ENCODE measurements around the gene JUND.
A peak's percentile ranks its signal among the peaks of the same experiment; 100 is the strongest.

Gene JUND

DNA sequence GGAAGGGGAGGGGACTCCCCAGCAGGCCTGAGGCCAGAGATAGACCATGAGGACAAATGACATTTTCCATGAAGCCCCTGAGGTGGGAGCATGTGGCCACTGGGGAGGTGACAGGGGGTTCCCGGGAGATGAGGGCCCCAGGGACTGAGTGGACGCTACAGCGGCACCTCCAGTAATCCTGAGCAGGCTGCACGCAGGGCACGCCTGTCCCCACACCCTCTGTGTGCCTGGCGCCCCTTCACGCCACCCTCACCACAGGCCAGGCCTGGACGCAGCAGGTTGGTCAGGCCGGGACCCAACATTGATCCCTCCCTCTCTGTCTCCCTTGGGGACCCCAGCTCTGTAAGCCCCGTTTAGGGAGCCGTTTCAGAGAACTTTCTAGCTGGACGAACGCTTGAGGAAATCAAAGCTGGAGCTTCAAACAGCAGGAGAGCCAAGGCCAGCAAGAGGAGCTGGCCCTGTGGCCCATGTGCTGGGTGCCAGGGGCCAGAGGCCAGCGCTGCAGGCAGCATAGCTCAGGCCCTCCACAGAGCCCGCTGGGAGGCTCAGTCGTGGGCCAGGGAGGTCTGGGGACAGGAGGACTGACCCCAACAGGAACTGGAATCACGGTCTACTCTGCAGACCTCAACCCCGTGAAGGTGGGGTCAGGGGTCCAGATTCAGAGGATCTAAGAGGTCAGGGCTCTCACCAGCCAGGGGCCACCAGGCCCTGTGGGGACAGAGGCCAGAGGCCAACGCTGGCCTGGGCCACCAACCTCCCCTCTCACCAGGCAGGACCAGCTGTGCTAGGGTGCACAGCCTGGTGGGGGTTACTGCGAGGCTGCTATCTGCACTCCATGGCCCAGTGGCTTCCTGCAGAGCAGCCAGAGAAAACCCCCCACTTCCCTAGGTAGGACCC, 26.9 kb upstream of the JUND start:
- no peak for DNase-seq

DNA sequence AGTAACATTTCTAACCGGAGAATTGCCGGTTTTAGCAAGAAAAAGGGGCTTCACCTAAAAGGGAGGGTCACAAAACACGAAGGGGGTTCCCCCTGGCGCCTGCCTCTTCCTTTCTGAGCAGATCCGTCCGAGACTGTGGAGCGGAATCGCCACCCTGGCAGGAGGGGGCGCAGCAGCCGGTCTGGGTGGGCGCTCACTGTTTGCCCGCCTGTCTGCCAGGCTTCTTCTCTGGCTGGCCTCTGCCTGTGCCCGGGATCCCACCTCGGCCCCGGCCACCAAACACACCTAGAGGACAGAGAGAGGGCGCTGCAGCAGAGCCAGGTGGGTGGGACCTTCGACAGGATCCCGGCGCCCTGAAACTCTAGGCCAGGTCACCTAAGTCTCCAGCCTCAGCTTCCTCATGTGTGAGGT, 25.9 kb upstream of the JUND start:
- DNase-seq: no peak

DNA sequence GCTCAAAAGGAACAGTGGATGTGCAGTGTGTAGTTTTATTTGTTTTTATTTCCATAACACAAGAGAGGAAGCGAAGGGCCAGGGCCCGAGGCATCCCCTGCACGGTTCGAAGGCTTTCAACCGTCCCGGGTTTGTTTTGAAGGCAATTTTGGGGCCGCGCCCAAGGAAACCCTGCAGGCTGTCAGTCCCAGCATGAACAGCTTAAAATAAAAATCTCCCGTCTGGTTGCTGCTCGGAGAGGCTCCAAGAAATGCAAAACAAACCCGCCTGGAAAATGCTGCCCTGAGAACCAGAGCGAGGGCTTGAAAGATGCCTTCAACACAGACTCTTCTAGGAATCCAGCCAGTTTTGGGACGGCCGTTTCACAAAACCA, 25.5 kb upstream of the JUND start:
- DNase-seq: no peak

DNA sequence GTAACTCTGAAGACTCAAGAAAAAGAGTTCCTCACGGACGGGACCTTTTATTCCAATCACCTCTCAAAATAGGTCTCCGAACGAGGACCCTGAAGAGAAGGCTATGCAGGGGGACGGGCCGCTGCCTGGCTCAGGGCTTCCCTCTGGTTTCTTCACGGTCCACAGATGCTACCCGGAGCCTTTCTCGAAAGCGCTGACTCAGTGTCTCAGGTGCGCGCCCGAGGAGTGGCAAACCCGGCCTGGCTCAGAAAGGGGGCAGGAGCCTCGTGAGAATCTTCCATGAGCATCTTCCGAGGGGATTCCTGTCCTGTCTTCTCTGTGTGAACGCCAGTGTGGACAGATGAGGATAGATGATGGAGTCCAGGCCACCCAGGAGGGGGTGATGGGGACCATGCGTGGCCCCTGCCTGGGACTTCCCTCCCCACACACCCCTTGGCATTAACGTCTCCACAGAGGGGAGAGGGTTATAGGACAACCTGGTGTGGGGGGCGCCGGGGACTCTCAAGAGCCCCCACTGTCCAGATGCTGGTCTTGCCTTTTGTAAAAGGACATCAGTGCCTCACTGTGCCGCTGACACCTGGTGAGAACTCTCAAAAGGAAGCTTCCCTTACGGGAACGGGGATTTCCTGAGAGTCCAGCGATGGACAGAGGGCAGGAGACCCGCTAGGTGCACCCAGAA, 24.9 kb upstream of the JUND start:
- no peak for DNase-seq

DNA sequence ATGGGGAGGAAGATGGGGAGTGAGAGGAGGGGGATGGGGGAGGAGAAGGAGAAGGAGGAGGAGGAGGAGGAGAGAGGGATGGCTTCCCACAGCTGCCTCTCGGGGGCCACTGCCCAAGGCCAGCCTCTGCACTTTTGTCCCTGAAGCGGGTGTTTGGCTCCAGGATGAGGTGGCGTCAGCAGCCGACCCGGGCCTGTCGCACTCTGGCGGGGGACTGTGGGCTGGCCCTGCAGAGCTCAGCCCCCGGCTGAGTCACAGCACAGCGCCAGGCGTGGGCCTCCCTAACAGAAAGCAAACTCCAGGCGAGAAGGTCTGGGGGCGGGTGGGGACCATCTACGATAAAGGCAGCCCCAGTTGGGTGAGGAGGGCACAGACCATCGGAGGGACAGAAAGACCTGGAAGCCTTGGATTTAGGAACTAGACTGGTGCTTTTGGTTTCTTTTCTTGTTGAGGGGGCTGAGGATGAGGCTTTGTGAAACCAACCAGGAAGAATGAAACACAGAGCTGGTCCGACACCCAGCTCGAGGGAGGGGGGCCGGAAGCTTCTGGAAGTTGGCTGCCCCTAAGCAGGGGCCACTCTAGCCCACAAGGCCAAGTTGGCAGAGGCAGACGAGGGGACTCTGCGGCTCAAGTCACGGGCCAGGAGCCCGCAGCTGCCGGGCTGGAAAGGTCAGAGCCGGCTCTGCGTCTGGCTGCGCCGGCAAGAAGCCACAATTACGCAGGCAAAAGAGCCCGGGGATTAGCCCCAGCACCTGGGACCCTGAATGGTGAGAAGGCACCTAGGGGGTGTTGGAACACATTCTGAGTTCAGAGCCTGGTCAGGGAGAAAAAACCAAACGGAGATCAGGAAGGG, 23.3 kb upstream of the JUND start:
- DNase-seq: peak; percentile 76 to 80

DNA sequence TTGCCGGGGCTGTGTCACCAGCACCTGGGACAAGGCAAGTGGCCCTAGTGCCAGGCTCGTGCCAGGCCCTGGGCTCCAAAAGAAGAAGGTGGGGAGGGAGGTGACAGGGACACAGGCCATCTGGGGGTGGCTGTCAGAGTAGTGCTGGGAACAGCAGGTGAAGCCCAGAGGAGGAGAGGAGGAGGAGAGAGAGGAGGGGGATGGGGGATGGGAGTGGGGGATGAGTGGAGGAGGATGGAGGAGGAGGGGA, 22.7 kb upstream of the JUND start:
- no peak for DNase-seq

DNA sequence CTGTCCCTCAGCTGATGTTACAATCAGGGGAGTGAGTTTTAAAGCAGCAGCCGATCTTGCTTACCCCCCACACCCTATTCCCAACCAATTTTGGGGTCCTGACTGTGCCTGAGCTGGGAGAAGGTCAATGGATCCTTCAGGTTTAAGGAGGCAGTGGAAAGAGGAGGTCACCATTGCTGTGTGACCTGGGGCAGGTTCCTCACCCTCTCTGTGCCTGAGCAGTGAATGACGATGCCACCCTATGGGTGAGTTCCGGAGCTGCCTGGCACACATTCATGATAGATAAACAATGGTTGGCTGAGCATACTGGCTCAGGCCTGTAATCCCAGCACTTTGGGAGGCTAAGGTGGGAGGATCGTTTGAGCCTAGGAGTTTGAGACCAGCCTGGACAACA, 20.3 kb upstream of the JUND start:
- DNase-seq: no peak

DNA sequence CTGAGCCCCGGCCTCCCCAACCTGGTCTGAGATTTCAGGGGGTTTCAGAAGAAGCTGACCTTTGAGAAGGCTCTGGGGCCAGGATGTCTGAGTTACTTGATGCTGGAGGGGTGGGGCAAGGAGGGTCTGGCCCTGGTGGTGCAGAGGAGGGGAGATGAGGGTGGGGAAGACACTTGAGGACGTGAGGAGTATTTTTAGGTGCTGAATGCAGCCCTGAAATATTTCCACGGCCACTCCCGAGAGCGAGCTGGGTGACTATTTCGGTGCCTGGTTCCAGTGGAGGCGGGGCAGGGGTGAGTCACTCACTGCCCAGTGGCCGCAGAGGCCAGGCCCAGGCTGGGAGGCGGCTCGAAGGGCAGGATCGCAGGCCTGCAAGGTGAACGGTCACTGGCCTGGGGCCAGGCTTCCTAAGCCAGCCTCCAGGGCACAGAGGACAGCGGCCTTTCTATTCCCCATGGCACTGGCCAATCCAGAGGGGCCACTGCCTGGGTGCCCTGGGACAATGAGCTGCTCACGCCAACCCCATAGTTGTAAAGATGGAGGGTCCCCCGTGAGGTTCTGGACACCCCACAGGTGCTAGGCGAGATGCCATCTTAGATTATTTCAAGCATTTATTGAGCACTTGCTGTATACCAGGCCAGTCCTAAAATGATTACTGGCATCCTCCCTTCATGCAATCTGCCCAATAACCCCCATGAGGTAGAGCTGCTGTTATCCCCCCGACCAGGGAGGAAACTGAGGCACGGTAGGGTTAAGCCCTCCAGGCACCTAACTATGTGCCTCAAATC, 19.7 kb upstream of the JUND start:
- DNase-seq: no peak

DNA sequence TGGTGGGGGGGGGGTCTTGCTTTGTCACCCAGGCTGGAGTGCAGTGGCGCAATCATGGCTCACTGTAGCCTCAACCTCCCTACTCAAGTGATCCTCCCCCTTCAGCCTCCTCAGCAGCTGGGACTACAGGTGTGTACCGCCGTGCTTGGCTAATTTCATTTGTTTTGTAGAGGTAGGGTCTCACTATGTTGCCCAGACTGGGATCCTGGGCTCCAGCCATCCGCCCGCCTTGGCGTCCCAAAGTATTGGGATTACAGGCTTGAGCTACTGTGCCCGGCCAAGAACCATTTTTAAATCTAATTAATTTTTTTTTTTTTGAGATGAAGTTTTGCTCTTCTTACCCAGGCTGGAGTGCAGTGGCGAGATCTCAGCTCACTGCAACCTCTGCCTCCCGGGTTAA, 18.2 kb upstream of the JUND start:
- no peak for DNase-seq

DNA sequence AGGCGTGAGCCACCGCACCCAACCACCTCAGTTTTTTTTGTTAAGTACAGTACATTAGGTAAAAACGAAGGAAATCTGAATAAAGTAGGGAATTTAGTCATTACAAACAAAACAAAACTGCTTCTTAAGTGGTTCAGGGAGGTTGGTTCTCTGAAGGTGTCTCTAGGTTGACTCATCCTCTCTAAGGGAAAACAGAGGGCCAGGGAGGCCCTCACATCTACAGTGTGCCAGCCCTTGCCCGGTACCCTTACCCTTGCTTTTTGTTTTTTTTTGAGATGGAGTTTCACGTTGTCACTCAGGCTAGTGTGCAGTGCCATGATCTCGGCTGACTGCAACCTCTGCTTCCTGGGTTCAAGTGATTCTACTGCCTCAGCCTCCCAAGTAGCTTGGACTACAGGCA, 17.2 kb upstream of the JUND start:
- DNase-seq: no peak

DNA sequence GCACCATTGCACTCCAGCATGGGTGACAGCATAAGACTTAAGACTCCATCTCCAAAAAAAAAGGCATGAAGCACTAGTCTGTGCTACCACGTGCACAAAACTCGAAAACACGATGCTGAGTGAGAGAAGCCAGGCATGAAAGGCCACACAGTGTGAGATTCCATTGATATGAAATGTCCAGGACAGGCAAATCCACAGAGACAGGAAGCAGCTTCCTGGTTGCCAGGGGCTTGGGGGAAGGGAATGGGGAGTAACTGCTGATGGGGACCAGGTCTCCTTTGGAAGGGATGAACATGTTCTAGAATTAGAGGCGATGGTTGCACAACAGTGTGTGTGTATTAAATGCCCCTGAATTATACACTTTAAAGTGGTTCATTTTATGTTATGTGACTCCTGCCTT, 15.9 kb upstream of the JUND start:
- no peak for DNase-seq

DNA sequence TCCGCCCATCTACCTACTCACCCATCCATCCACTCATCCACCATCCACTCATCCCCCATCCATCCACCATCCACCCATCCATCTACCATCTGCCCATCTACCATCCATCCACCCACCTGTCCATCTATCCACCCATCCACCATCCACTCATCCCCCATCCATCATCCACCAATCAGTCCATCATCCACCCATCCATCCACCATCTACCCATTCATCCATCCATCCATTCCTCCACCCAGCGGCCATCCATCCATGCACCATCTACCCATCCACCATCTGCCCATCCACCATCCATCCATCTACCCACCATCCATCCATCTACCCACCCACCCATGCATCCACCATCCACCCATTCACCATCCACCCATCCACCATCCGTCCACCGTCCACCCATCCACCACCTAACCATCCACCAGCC, 13.6 kb upstream of the JUND start:
- no peak for DNase-seq

DNA sequence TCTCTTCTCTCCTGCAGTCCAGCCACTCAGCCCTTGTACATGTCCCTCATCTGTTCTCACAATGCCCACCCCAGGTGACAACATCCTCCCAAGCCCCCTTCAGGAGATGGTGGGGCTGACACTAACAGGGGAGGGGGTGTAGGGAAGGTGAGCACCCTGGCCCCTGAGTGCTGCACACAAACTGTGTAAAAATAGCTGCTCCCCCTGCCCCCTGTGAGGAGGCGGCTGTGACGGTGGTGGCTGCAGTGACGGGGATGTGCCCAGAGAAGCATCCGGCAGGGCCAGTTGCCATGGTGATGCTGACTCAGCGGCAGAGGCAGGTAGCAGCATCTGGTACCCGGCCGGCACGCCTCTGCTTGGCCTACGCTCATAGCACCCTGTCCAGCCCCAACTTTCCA, 13.0 kb upstream of the JUND start:
- DNase-seq: no peak

DNA sequence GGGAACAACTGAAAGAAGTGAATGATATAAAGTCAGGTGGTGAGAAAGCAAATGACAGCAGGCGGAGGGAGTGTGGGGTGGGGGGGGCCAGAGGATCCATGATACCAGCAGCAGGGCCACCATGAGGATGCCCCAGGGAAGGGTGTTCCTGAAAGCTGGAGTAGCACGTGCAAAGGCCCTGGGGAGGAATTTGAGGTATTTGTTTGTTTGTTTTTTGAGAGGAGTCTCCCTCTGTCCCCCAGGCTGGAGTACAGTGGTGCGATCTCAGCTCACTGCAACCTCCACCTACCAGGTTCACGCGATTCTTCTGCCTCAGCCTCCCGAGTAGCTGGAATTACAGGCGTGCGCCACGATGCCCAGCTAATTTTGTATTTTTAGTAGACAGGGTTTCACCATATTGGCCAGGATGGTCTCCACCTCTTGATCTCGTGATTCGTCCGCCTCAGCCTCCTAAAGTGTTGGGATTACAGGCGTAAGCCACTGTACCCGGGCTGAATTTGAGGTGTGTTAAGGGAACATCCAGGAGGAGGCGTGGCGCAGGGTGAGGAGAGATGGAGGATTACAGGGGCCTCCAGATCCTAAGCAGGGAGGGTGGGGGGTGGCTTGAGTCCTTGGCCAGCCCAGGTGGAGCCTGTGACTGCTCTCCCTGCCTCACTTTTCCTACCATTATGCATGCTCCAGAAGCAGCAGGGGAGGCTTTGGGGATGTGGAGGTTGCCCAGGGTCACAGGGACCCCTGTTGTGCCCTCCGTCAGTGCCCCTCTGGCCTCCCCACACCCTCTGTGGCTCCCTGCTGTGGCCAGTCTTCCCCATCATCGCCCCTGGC, 12.4 kb upstream of the JUND start:
- no peak for DNase-seq

DNA sequence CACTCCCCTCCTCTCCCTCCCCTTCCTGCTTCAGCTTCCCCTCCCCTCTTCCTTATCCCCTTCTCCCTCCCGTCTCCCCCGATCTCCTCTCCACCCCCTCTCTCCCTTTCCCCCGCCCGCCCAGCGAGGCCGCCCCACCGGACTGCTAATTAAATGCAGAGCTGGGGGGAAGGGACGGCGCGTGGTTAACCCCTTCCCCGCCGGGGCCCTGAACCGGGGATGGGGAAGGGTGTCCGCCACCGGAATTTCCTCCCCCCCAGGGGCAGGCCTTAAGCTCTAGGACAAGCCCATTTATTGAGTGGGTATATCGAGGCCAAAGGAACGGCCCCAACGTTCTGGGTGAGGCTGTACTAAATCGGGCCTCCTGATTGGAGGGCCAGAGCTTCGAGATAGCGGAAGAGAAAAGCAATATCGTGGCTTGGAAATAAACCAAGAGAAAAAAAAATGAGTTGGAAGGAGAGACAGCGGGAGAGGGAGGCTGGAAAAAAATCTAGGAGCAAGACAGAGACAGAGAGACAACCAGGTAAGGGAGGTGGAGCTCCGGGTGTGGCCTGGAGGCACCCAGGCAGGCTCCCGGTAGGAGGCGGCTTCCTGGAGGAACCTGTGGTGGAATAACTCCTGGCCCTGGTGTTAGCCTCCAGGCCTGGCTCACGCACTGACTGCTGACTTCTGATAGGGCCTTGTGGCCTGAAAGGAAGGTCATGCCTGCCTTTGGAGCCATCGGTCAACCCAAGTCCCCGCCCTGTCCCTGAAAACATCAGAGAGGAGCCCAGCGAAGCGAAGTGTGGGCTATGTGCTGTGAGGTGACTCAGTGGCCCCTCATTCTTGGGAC, 11.6 kb upstream of the JUND start:
- DNase-seq: peak; percentile 58 to 74

DNA sequence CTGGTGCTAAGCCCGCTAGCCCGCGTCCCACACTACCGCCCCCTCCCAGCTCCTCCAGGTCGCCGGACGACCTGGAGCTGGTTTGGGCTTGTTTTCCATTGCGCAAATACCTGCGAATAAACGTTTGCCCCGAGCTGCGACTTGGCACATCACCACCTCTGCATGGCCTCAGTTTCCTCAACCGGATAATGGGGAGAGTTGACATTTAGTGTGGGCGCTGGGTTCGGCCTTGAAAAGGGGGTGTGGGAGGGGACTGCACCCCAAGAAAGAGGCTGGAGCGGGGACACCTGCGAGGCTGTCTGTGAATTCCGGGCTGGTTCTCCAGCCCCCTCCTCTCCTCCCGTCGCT, 11.0 kb upstream of the JUND start:
- peak in 1 of 2 experiments; percentile 35 for DNase-seq

DNA sequence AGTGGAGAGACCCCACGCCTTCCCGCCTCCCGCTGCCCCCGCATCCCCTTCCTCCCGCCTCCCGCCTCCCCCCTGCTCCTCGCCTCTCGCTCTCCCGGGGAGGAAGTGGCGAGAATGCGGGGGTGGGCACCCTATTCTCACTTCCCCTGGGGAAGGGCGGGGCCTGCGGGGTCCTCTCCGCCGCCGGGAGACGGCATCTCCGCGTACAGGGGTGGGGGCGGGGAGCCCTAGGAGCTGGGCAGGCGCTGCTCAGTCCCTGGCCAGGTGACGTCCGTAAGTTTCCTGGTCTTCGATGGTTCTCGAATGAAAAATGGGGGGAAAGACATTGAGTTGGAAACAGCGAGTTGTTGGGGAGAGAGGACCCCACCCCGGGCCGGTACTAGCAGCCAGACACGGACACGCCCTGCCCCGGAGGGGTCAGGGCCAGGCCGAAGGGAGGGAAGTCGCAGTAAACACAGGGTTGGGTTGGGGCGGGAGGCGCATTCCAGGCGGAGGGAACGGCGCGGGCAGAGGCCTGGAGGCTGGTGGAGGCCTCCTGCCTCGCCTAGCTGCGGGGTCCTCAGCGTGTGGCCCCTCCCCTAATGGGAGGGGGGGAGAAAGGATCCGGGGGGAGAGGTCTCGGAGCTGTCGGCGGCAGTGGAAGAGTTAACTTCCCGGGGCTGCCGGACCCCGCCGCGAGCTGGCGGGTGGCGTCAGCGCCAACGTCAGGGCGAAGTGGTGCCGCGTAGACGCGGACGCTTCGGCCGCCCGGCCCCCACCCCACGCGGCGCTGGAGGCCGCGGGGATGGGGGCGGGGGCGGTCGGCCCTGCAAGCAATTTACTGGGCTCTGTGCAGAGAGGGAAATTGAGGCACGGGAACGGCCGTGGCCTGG, 10.4 kb upstream of the JUND start:
- DNase-seq: peak; percentile 79 to 86

DNA sequence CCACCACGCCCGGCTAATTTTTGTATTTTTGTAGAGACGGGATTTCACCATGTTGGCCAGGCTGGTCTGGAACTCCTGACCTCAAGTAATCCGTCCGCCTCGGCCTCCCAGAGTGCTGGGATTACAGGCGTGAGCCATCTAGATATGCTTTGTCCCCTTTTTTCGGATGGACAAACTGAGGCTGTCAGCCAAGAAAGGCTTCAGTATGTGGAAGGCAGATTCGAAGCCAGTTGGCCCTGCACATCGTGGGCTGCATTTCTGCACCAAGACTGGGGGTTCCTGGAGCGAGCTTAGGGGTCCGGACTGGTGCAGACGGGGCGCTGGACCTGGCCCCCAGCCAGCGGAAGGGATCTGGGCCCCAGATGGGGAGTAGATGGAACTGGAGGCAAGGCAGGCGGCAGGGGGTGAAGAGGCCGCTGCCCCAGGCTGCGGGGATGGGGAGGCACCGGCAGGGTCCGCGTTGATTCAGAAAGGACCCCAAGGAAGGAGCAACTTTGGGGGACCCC, 9.7 kb upstream of the JUND start:
- no peak for DNase-seq

DNA sequence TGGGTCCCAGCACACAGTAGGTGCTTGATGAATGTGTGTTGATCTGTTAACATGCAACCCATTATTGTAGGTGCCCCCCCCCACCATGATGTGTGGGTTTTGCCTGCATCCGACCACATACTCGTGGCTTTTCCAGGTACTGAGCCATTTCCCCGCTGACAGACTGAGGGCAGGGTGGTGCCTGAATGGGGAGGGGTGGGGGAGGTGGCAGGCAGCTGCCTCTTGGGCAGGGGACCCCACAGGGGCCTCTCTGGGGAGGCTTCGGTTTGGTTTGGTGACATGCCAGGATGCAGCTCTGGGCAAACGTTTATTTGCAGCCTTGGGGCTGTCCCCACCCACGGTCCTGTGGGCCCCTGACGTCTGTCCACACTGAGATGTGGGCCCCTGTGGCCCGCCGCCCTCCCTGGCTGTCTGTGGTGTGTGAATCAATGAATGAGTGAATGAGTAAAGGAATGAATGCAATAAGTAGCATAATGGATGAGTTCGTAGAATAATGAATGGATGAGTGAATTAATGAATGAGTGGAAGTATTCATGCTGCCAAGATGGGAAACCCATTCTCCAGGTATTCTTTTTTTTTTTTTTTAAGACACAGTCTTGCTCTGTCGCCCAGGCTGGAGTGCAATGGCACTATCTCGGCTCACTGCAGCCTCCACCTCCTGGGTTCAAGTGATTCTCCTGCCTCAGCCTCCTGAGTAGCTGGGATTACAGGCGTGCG, 9.0 kb upstream of the JUND start:
- DNase-seq: peak; percentile 16 to 19

Measured in Kasumi-1 (cell line).